Transverse colon (tissue), 4 donors: ENCODE results near the gene DNAJB5. TPM values are rescaled to one million over a fixed set of nuclear protein-coding genes. Genes with fewer than 3 reads are reported as not detected.

Source experiments
- DNase-seq: peaks from one replicate; pipeline ENCODE4 v3.0.0-alpha.2; 2019
- H3K27ac ChIP-seq, 4 donors: fragments of 200-600 bp; sonication (generic); 2 replicates each; pipeline ENCODE4 v1.5.1; 2016 to 2018; ENCODE audit warnings: inconsistent platforms in 4 of 4
- H3K27me3 ChIP-seq: fragments of 200-600 bp; sonication (generic); 2 replicates; pipeline ENCODE4 v1.5.1; 2017; ENCODE audit warnings: inconsistent platforms
- H3K36me3 ChIP-seq, 4 donors: fragments of 200-600 bp; sonication (generic); 2 replicates each; pipeline ENCODE4 v1.5.1; 2017 to 2019; ENCODE audit warnings: inconsistent platforms in 4 of 4
- H3K4me1 ChIP-seq, 4 donors: fragments of 200-600 bp; sonication (generic); 2 replicates each; pipeline ENCODE4 v1.5.1; 2017 to 2020; ENCODE audit warnings: inconsistent platforms in 4 of 4
- H3K4me3 ChIP-seq, 4 donors: fragments of 200-600 bp; sonication (generic); 1 replicate in 1 of 4; 2 replicates in 3 of 4; pipeline versions ENCODE4 v1.5.1 to v1.6.1; 2017 to 2019; ENCODE audit warnings: inconsistent platforms in 4 of 4
- H3K9me3 ChIP-seq, 2 donors: fragments of 200-600 bp; sonication (generic); 2 replicates each; pipeline ENCODE4 v1.5.1; 2017 to 2019; ENCODE audit warnings: inconsistent platforms in 2 of 2
- EP300 ChIP-seq: sonication (generic); formaldehyde crosslinking; IDR thresholded peaks from one replicate; pipeline ENCODE4 v1.6.1; 2017; ENCODE audit warnings: antibody characterized with exemption, low read depth
- POLR2A ChIP-seq: fragments of 450-650 bp; IDR thresholded peaks from one replicate; pipeline ENCODE4 v1.6.1; 2016; ENCODE audit warnings: antibody characterized with exemption, mild to moderate bottlenecking, moderate library complexity
- POLR2AphosphoS5 ChIP-seq, 3 donors: sonication (generic); formaldehyde crosslinking; IDR thresholded peaks; one replicate each; pipeline ENCODE4 v1.6.1; 2016; ENCODE audit warnings: antibody characterized with exemption in 3 of 3
- WGBS, 2 donors: methylation state at CpG; one replicate each; pipeline ENCODE4 v1.1.5; 2018; ENCODE audit warnings: low coverage in 1 of 2; 5-methylcytosine and 5-hydroxymethylcytosine counted together
- in situ Hi-C, 4 donors: fragments of 200-750 bp; cut with MboI; loops; one replicate each; pipeline versions ENCODE4 v1.15.0 to v1.15.1; 2017; ENCODE audit warnings: low sequenced_read_pairs in 3 of 4, low pct_ligation_motif_present in 1 of 4, low pct_unique_long_range_greater_than_20kb in 1 of 4
- intact Hi-C: fragments of 100-400 bp; cut with DNase I; formaldehyde crosslinking; loops from one replicate; pipeline ENCODE4 v1.15.1; 2023; ENCODE audit warnings: low total_unique reads
- total RNA-seq, 4 donors: library from RNA; depleted of rRNA; stranded (reverse); fragments of >200 nt; gene quantifications; one replicate each; pipeline ENCODE4 v1.1.0, GENCODE V29; 2016
- TF ChIP-seq, protein P1 (sequence below), 5 experiments: fragments of 200-600 bp in 3 of 5; fragments of 450-650 bp in 2 of 5; sonication (generic) in 3 of 5; IDR thresholded peaks; 1 replicate in 2 of 5; 2 replicates in 3 of 5; pipeline ENCODE4 v1.5.1; 2016 to 2017; ENCODE audit warnings: antibody characterized with exemption in 5 of 5, inconsistent platforms in 3 of 5, mild to moderate bottlenecking in 2 of 5, moderate library complexity in 1 of 5

Gene DNAJB5
- total RNA-seq, 4 donors from 2014 or later, result 4.1 to 22.5 (median 10.2) TPM

DNA sequence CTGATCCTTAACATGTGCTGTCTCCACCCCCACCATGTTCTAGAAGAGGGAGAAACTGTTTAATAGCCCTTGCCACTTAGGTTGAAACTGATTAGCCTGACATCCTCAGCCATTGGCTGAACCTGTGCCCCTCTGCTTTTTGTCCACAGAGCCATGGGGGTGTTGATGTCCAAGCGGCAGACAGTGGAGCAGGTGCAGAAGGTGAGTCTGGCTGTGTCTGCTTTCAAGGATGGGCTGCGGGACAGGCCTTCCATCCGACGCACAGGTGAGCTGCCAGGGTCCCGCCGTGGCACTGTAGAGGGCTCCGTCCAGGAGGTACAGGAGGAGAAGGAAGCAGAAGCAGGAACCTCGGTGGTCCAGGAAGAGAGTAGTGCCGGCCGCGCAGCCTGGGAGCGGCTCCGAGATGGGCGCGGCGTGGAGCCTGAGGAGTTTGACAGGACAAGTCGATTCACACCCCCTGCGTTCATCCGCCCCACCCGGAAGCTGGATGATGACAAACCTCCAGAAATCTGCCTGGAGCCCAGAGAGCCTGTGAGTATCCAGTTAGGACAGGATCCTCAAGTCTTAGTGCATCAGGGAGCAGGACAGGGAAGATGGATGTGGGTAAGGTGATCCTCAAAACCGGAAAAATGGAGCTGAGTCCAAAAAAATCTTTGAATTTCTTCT lies 18.3 kb upstream of the DNAJB5 start:
- Histone ChIP-seq H3K27me3 (peaks cover 25% of the 10 kb centered on the region), H3K36me3 (no peaks in the 10 kb centered on the region), H3K4me1 (no peaks in the 10 kb centered on the region), H3K27ac (no peak overlapping the region), H3K9me3 (no peaks in the 10 kb centered on the region), H3K4me3 (no peak overlapping the region)
- WGBS, 2 donors, result 67 to 89% methylated on average over 1 to 21 of the region's 21 CpGs
- DNase-seq, result no peak
- TF ChIP-seq, protein P1, sequence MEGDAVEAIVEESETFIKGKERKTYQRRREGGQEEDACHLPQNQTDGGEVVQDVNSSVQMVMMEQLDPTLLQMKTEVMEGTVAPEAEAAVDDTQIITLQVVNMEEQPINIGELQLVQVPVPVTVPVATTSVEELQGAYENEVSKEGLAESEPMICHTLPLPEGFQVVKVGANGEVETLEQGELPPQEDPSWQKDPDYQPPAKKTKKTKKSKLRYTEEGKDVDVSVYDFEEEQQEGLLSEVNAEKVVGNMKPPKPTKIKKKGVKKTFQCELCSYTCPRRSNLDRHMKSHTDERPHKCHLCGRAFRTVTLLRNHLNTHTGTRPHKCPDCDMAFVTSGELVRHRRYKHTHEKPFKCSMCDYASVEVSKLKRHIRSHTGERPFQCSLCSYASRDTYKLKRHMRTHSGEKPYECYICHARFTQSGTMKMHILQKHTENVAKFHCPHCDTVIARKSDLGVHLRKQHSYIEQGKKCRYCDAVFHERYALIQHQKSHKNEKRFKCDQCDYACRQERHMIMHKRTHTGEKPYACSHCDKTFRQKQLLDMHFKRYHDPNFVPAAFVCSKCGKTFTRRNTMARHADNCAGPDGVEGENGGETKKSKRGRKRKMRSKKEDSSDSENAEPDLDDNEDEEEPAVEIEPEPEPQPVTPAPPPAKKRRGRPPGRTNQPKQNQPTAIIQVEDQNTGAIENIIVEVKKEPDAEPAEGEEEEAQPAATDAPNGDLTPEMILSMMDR (IDR thresholded peaks at IDR 0.05), result no peak
- TF ChIP-seq POLR2A (no peak), POLR2AphosphoS5 (IDR thresholded peaks at IDR 0.05) (no peak), EP300 (no peak)
- in situ Hi-C loops, result loop anchor here in 2 of 4 donors (10.0 kb wide), 1 partner anchor 66 kb away; no protein-coding TSS in a partner anchor
- intact Hi-C loops, result no loop called here

GRCh38 chr9:34974664-34975063 lies 14.9 kb upstream of the DNAJB5 start:
- Histone ChIP-seq H3K36me3 (no peaks in the 10 kb centered on the region), H3K27me3 (no peaks in the 10 kb centered on the region), H3K4me3 (no peak overlapping the region), H3K27ac (no peak overlapping the region), H3K9me3 (no peaks in the 10 kb centered on the region), H3K4me1 (no peaks in the 10 kb centered on the region)
- no peak for DNase-seq
- in situ Hi-C loops (loop anchor here (10.0 to 25.0 kb wide), 3 partner anchors 70 to 713 kb away; partner anchors contain the start of gene TPM2 (in 1 of the 4)), intact Hi-C loops (no loop called here)
- WGBS, 2 donors, result 89% methylated on average over 2 of the region's 2 CpGs; no CpG with 5 or more reads in 1 of the 2 donors
- TF ChIP-seq POLR2A (no peak), EP300 (no peak), POLR2AphosphoS5 (IDR thresholded peaks at IDR 0.05) (no peak)
- TF ChIP-seq, protein P1 (IDR thresholded peaks at IDR 0.05), result no peak

- intact Hi-C loops, result no loop called here
- no peak for DNase-seq
- no peak overlapping the region for H3K4me3 ChIP-seq
- in situ Hi-C loops, result loop anchor here (10.0 to 25.0 kb wide), 3 partner anchors 72 to 711 kb away; partner anchors contain the start of gene TPM2 (in 1 of the 4)
- no peak overlapping the region for H3K27ac ChIP-seq
- no peaks in the 10 kb centered on the region for H3K9me3 ChIP-seq
- 90% methylated on average over 11 of the region's 11 CpGs; no CpG with 5 or more reads in 1 of the 2 donors for WGBS, 2 donors
- TF ChIP-seq POLR2AphosphoS5 (IDR thresholded peaks at IDR 0.05), result no peak
- TF ChIP-seq EP300, result no peak
- no peak for TF ChIP-seq POLR2A
- TF ChIP-seq, protein P1 (IDR thresholded peaks at IDR 0.05), result no peak
- no peaks in the 10 kb centered on the region for H3K36me3 ChIP-seq
- no peaks in the 10 kb centered on the region for H3K27me3 ChIP-seq
- no peaks in the 10 kb centered on the region for H3K4me1 ChIP-seq
Measured at GRCh38 chr9:34976441-34976840, 13.1 kb upstream of the DNAJB5 start.

DNA sequence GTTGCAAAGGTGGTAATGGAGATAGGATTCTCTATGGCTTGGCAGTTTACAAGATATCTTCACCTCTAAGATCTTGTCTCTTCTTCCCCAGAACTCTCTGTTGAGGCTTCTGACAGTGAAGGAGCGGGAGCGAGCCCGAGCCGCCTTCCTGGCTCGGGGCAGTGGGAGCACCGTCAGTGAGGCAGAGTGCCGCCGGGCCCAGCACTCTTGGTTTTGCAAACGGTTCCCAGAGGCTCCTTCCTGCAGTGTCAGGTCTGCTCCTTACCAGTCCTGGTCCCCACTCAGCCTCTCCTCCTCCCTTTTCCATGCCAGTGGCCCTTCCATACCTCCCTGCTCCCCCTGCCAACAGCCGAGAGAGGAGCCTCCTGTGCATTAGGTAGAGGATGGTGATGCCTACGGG lies 12.6 kb upstream of the DNAJB5 start:
- Histone ChIP-seq H3K27ac (no peak overlapping the region), H3K9me3 (no peaks in the 10 kb centered on the region), H3K36me3 (no peaks in the 10 kb centered on the region), H3K4me1 (no peaks in the 10 kb centered on the region), H3K4me3 (no peak overlapping the region), H3K27me3 (no peaks in the 10 kb centered on the region)
- intact Hi-C loops, result no loop called here
- DNase-seq, result no peak
- 86% methylated on average over 11 of the region's 11 CpGs; no CpG with 5 or more reads in 1 of the 2 donors for WGBS, 2 donors
- TF ChIP-seq, protein P1 (IDR thresholded peaks at IDR 0.05), result no peak
- no peak for TF ChIP-seq EP300
- no peak for TF ChIP-seq POLR2AphosphoS5 (IDR thresholded peaks at IDR 0.05)
- TF ChIP-seq POLR2A, result no peak
- in situ Hi-C loops, result loop anchor here (10.0 to 25.0 kb wide), 3 partner anchors 72 to 710 kb away; partner anchors contain the start of gene TPM2 (in 1 of the 4)
